Common myeloid progenitor, CD34-positive (primary cell): Measurements from ENCODE around the gene EFNA5.

Experiments used
- CTCF ChIA-PET: fragments of 350-600 bp; sonication (Branson Sonifier 250); formaldehyde crosslinking; loops from one replicate; lab custom pipeline; 2021; ENCODE audit warnings: antibody characterized with exemption; lab: Charles Lee
- POLR2A ChIA-PET: fragments of 350-600 bp; sonication (Branson Sonifier 250); formaldehyde crosslinking; loops from one replicate; lab custom pipeline; 2021; ENCODE audit warnings: antibody characterized with exemption; lab: Charles Lee
- DNase-seq, 3 donors: peaks; one replicate each; pipeline versions ENCODE4 v3.0.0 to v3.0.0-alpha.2; 2013
- H3K27ac ChIP-seq, 2 experiments: 1 replicate in 1 of 2; 2 replicates in 1 of 2; pipeline ENCODE4 v1.7.0; 2013; ENCODE audit warnings: inconsistent platforms in 2 of 2, low read length in 2 of 2, mild to moderate bottlenecking in 2 of 2, low read depth in 1 of 2, moderate library complexity in 1 of 2; ENCODE audit not compliant: severe bottlenecking in 2 of 2, insufficient read depth in 1 of 2, poor library complexity in 1 of 2
- H3K27me3 ChIP-seq, 5 experiments: replicated peaks in 2 of 5; 1 replicate in 3 of 5; 2 replicates in 2 of 5; pipeline versions ENCODE4 v1.6.1 to v1.7.0; 2013; ENCODE audit warnings: low read length in 4 of 5, mild to moderate bottlenecking in 2 of 5, moderate library complexity in 2 of 5, inconsistent platforms in 1 of 5; ENCODE audit not compliant: insufficient read depth in 5 of 5, control insufficient read depth in 4 of 5
- H3K36me3 ChIP-seq, 4 experiments: 1 replicate in 2 of 4; 2 replicates in 2 of 4; pipeline versions ENCODE4 v1.6.1 to v1.7.0; 2013; ENCODE audit warnings: low read length in 3 of 4, control low read depth in 1 of 4, mild to moderate bottlenecking in 1 of 4; ENCODE audit not compliant: control insufficient read depth in 4 of 4, insufficient read depth in 4 of 4
- H3K4me1 ChIP-seq, 4 experiments: 1 replicate in 3 of 4; 2 replicates in 1 of 4; pipeline versions ENCODE4 v1.6.1 to v1.7.1; 2013; ENCODE audit warnings: low read length in 3 of 4, mild to moderate bottlenecking in 3 of 4, control low read depth in 1 of 4, inconsistent platforms in 1 of 4, moderate library complexity in 1 of 4; ENCODE audit not compliant: control insufficient read depth in 4 of 4, insufficient read depth in 4 of 4; ENCODE audit errors: control extremely low read depth in 1 of 4
- H3K4me3 ChIP-seq, 7 experiments: 1 replicate in 4 of 7; 2 replicates in 3 of 7; pipeline versions ENCODE4 v1.5.1 to v1.7.0; 2013; ENCODE audit warnings: mild to moderate bottlenecking in 7 of 7, low read length in 6 of 7, moderate library complexity in 6 of 7, inconsistent platforms in 2 of 7, low read depth in 2 of 7, control low read depth in 1 of 7; ENCODE audit not compliant: insufficient read depth in 4 of 7, control insufficient read depth in 1 of 7; ENCODE audit errors: extremely low read depth in 1 of 7
- H3K9me3 ChIP-seq, 5 experiments: 1 replicate in 4 of 5; 2 replicates in 1 of 5; pipeline versions ENCODE4 v1.6.1 to v1.7.1; 2013; ENCODE audit warnings: low read length in 4 of 5, mild to moderate bottlenecking in 2 of 5, inconsistent platforms in 1 of 5, low read depth in 1 of 5, moderate library complexity in 1 of 5; ENCODE audit not compliant: control insufficient read depth in 4 of 5, insufficient read depth in 2 of 5; ENCODE audit errors: control extremely low read depth in 1 of 5
- WGBS: methylation state at CpG from one replicate; pipeline ENCODE4 v1.1.5; 2013; ENCODE audit not compliant: insufficient coverage; 5-methylcytosine and 5-hydroxymethylcytosine counted together

EFNA5 gene

DNA sequence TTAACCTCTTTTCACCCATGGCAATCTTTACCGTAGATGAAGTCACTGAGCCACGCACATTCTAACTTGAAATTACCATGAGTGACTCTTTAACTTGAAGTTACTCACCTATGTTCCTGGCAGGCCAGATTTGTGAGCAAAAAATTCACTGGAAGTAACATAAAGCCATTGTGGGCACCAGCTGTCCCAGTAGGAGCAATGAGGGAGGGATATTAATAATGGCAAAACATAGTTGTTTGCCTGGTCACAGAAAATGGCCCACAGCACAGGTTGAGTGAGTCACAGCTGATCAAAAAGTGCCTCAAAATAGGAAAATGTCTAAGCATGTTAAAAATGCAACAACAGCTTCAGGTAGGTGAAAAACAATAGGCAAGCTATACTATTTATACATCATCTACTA lies 146.6 kb downstream of the EFNA5 start:
- Histone ChIP-seq H3K4me1 (no peaks in the 10 kb centered on the region), H3K36me3 (no peaks in the 10 kb centered on the region), H3K27ac (no peak overlapping the region), H3K4me3 (no peak overlapping the region), H3K27me3 (no peaks in the 10 kb centered on the region), H3K9me3 (no peaks in the 10 kb centered on the region)
- ChIA-PET POLR2A (no interaction called here), CTCF (no interaction called here)
- no peak for DNase-seq
- 100% methylated on average over 2 of the region's 2 CpGs for WGBS

DNA sequence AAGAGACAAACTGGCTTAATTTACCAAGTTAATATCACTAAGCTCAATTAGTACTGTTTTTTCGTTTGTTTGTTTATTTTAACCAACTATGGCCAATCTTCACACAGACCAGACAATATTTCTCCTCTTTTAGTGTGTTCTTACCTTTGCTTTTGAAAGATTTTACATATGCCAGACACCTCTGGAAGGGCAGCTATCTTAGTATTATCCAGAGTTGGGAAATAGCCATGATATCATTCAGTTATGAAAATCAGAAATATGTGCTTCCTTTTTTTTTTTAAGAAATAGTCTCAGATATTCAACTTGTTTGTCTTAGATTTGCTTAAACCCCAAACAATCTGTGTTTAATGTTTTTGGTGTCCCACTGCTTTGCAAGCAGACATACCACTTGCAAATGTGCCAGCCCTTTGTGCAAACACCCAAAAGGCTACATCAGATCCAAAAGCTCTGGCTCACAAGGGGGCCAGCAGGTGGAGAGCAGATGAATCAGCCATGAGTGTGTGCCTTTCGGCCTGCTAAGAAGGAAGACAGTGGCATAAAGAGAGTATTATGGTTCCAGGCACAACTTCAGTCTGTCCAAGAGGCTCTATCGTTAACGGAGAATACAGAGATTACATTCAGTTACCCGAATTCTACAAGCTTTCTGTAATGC lies 147.6 kb downstream of the EFNA5 start:
- ChIA-PET POLR2A (no interaction called here), CTCF (interaction anchor here (1.5 kb wide), 1 partner anchor 8 kb away, joined by 3 read pairs; no protein-coding TSS in a partner anchor)
- no peak for DNase-seq
- no peak overlapping the region for H3K27ac ChIP-seq
- no peaks in the 10 kb centered on the region for H3K4me1 ChIP-seq
- WGBS = 98% methylated on average over 5 of the region's 5 CpGs
- no peaks in the 10 kb centered on the region for H3K9me3 ChIP-seq
- no peak overlapping the region for H3K4me3 ChIP-seq
- no peaks in the 10 kb centered on the region for H3K27me3 ChIP-seq
- H3K36me3 ChIP-seq = no peaks in the 10 kb centered on the region

DNA sequence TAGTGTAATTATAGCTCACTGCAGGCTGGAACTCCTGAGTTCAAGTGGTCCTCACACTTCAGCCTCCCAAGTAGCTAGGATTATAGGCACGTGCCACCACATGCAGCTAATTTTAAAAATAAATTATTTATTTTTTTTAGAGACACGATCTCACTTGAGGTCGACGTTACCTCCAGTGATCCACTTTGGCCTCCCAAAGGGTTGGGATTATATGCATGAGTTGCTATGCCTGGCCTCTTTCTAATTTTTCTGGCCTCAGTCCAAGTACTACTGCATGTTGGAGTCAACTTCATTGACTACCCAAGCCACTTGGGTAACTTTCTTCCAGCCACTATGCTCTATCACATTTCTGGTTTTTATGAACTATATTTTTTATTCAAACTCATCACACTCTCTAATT lies 148.3 kb downstream of the EFNA5 start:
- Histone ChIP-seq H3K36me3 (no peaks in the 10 kb centered on the region), H3K4me3 (no peak overlapping the region), H3K27ac (no peak overlapping the region), H3K4me1 (no peaks in the 10 kb centered on the region), H3K9me3 (no peaks in the 10 kb centered on the region), H3K27me3 (no peaks in the 10 kb centered on the region)
- WGBS = 100% methylated on average over 2 of the region's 4 CpGs
- POLR2A ChIA-PET = no interaction called here
- CTCF ChIA-PET = interaction anchor here (1.5 kb wide), 1 partner anchor 9 kb away, joined by 3 read pairs; no protein-coding TSS in a partner anchor
- DNase-seq = no peak

DNA sequence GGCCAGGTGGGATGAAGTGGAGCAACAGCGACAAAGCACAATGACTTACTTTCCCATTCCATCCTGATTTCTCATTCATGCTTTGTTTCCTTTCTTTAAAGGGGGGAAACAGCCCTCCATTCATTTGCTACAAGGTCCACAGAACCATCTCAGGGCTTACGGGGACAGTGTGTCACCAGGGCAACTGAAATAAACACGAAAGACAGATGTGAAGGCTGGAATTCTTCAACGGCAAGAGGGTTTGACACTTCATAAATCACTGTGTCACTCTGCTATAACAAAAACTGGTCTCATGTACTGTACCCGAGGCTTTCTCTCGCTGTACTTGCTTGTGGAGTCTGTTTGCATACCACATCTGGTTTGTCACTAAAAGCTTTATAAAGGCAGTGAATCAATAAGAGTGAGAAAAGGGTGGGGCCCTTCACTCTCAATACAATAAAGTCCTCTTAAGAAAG lies 150.8 kb downstream of the EFNA5 start:
- no peak overlapping the region for H3K4me3 ChIP-seq
- CTCF ChIA-PET = no interaction called here

DNA sequence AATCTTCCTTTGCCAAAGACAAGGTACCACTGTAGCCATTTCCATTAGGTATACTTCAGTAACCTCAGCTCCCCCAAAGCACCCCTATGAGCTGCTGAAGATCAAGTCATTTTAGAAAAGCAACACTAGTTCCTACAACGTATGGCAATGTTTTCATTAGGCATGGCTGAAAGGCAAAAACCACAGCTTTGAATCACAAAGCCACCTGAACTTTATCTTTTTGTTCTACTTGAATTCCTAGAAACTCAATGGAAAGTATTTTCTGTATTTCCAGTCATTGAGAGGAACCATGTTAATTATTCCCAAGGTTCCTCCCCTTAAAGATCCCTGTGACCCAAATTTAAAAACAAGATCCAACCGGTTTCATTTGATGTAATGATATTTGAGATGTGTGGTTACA lies 152.1 kb downstream of the EFNA5 start:
- Histone ChIP-seq H3K4me3 (no peak overlapping the region), H3K36me3 (no peaks in the 10 kb centered on the region), H3K27ac (no peak overlapping the region), H3K27me3 (no peaks in the 10 kb centered on the region), H3K4me1 (peaks cover 0 to 2% (median 0%) of the 10 kb centered on the region in 4 experiments), H3K9me3 (no peaks in the 10 kb centered on the region)
- ChIA-PET POLR2A (no interaction called here), CTCF (no interaction called here)
- WGBS = 88% methylated on average over 1 of the region's 2 CpGs
- no peak for DNase-seq

More for the DNA sequence above, 150.8 kb downstream of the EFNA5 start:
- Histone ChIP-seq H3K27ac (no peak overlapping the region), H3K36me3 (no peaks in the 10 kb centered on the region), H3K27me3 (no peaks in the 10 kb centered on the region), H3K9me3 (no peaks in the 10 kb centered on the region), H3K4me1 (no peaks in the 10 kb centered on the region)
- POLR2A ChIA-PET = no interaction called here
- no peak for DNase-seq
- WGBS = 85% methylated on average over 4 of the region's 6 CpGs

DNA sequence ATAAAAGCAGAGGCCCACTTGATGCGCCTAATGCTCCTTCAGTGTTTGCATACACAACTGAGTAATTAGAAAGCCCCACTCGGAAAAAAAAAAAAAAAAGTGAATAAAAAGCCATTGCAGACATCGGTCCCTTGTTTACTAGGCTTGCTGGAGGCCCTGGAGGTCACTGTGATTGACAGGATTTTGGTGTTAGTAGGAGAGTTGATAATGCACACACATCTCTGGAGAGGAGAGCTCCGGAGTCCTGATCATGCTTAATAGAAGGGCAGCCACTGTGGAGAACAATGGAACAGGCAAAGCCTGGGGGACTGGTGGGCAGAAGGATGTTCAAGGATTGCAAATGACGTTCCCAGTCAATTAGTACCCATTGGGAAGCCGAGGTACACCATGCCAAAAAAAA lies 152.5 kb downstream of the EFNA5 start:
- H3K4me1 ChIP-seq = peaks cover 0 to 2% (median 0%) of the 10 kb centered on the region in 4 experiments
- no peak for DNase-seq
- no peaks in the 10 kb centered on the region for H3K36me3 ChIP-seq
- CTCF ChIA-PET = no interaction called here
- no peaks in the 10 kb centered on the region for H3K9me3 ChIP-seq
- H3K27ac ChIP-seq = no peak overlapping the region
- POLR2A ChIA-PET = no interaction called here
- 92% methylated on average over 3 of the region's 6 CpGs for WGBS
- H3K27me3 ChIP-seq = no peaks in the 10 kb centered on the region
- H3K4me3 ChIP-seq = no peak overlapping the region

DNA sequence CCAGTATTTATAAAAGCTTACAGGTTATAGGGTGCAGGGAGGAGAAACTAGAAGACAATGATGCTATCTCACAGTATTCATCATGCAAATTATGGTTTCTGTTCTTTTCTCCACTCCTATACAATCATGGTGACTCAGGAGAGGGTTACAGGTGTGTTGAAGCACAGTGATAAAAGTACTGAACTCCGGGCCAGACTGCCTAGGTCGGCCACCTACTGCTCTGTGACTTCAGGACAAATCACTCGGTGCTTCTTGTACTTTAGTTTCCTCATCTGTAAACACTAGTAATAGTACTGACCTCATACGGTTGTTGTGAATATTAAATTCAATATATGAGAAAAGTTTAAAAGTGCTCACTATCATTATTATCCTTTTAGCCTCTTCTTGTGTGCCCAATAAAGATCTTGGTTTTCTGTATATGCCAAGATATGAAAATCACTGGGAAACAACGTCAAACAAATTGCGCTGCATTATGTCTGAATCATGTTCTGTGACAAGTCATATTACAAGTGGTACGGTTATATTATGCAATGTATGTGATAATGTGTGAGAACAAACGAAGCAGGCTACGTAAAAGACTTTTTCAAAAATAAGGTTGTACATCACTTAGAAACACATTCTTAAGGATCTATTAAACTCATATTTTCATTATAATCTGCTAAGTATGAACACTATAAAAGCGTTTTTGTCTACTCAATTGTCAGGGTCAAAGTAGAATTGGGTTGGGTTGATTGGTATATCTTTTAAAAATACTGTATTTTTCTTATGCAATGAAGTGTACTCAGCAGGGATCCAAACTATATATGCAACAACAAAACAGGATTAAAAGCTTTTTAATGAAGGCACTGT lies 153.3 kb downstream of the EFNA5 start:
- 100% methylated on average over 3 of the region's 10 CpGs for WGBS
- Histone ChIP-seq H3K36me3 (no peaks in the 10 kb centered on the region), H3K9me3 (no peaks in the 10 kb centered on the region), H3K27ac (no peak overlapping the region), H3K4me3 (no peak overlapping the region), H3K4me1 (peaks cover 0 to 2% (median 0%) of the 10 kb centered on the region in 4 experiments), H3K27me3 (no peaks in the 10 kb centered on the region)
- no peak for DNase-seq
- POLR2A ChIA-PET = no interaction called here
- CTCF ChIA-PET = no interaction called here
